Sciatic nerve (tissue), 2 donors: ENCODE results near the gene CCZ1B. TPM values are rescaled to one million over a fixed set of nuclear protein-coding genes. Genes with fewer than 3 reads are reported as not detected.
A peak's percentile ranks its signal among the peaks of the same experiment; 100 is the strongest.
"Not testable (repeated sequence)": the region's sequence is repeated elsewhere in the genome, so short reads cannot be mapped to it uniquely, and the experiment has no call there.

Experiments
- ATAC-seq: fragments of 200-7000 bp; cut with Tn5 transposase; one replicate; pipeline ENCODE4 v1.9.1; 2020; ENCODE audit warnings: mild to moderate bottlenecking, moderate library complexity
- DNase-seq: peaks from one replicate; pipeline ENCODE4 v3.0.0-alpha.2; 2020; ENCODE audit warnings: low spot score
- intact Hi-C: fragments of 100-400 bp; cut with DNase I; formaldehyde crosslinking; loops from one replicate; pipeline ENCODE4 v1.14.2; 2022
- total RNA-seq: library from RNA; stranded (reverse); fragmentation: NEBNext Ultra II Directional; extraction: Animal tissue kit (Norgen Biotek cat#: 25700); gene quantifications from one replicate; pipeline ENCODE4 v1.2.1, GENCODE V29; 2021
- donor health status: DM: no; HTN: no; CAD: no.
- donor health status: DM: no; HTN: no; CAD: no.

Gene CCZ1B
- 92.1 TPM for total RNA-seq

DNA sequence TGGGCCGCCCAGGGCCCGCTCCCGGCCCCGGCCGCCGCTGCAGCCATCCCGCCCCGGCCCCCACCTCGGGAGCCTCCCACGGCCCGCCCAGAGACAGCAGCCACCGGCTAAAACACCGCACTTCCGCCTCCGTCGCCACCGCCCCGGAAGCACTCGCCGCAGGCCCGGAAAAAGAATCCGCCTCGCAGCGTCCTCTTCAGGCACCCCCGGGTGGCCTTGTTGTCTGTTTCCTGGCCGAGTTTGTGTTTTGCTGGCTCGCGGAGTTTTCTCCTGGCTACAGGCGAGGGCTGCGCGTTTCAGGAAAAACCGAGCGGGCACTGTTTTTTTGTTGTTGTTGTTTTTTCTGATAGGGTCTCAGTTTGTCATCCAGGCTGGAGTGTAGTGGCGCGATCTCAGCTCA lies at the start of gene CCZ1B:
CCZ1B (minus strand) TSS at position 125 of the 400 bp plus-strand sequence; CDS start at position 47, 78 bp downstream.
- intact Hi-C loops = not testable (repeated sequence)
- DNase-seq = peak; percentile 89

DNA sequence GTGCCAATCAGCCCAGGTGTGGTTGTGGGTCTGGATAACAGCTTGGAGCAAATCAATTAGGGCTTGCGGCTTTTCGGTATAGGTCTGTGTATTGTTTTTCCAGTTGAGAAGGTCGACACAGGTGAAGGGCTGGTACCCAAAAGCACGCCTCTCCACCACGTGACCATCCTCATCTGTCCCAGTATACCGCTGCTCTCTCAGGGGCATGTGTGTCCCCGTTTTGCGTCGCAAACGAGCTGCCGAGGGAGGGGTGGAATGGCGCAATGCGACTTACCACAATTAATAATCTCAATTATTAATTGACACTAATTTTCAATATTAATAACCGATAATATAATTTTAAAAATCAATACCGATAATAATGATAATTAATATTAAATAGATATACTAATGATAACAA lies 48.9 kb upstream of the CCZ1B start:
- intact Hi-C loops, DNase-seq, ATAC-seq: not testable (repeated sequence)

More for the DNA sequence above, at the start of gene CCZ1B:
- peak; percentile 98 for ATAC-seq

DNA sequence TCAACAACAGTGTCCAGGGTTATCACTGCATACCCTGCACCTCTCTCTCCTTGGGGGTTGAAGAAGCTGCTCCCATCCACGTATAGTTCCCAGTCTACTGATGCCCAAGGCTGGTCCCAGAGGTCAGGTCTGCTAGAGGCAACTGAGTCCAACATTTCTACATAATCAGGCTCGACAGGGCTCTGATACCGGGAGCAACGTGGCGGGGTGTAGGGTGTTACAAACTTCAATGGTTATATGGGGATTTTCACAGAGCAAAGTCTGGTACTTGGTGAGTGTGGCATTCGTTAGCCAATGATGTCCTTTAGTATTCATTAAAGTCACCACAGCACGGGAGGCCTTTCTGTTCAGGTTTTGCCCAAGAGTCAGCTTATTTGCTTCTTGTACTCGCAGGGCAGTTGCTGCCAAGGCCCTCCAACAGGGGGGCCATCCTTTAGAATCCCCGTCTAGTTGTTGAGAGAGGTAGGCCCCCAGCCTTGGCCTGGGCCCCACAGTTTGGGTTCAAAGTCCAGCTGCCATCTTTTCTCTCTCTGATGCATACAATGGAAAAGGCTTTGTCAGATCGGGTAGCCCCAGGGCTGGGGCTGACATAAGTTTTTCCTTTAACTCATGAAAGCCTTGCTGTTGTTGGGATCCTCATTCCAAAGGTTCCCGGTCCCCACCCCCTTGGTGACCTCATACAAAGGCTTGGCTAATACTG lies 46.3 kb upstream of the CCZ1B start:
- intact Hi-C loops, DNase-seq, ATAC-seq: not testable (repeated sequence)

DNA sequence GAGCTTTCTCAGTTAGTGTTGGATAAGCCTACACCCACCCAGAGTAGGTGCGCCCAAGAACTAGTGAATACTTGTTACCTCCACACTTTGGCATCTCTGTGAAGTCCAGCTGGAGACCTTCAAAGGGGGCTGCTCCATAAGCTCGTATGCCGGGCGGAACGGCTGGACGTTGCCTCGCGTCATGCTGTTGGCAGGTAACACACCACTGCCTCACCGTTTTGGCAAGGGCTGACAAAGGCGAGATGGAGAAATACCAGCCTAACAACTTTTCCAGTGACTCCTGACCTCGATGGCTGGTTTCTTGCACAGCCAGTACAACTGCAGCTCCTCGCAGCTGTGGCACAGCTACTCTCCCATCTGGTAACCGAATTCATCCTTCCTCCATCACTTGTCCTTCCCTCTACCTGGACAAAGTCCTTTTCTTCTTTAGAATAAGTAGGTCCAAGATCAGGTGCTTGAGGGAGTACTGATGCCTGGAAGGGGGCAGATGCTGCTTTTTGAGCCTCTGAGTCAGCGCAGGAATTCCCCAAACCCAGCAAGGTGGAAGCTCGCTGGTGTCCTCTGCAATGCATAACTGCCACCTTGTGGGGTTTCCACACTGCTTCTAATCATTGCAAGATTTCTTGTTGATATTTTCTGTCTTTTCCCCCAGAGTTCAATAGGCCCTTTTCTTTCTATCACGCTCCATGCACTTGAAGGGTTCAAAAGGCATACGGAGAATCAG lies 45.5 kb upstream of the CCZ1B start:
- intact Hi-C loops, DNase-seq, ATAC-seq: not testable (repeated sequence)

DNA sequence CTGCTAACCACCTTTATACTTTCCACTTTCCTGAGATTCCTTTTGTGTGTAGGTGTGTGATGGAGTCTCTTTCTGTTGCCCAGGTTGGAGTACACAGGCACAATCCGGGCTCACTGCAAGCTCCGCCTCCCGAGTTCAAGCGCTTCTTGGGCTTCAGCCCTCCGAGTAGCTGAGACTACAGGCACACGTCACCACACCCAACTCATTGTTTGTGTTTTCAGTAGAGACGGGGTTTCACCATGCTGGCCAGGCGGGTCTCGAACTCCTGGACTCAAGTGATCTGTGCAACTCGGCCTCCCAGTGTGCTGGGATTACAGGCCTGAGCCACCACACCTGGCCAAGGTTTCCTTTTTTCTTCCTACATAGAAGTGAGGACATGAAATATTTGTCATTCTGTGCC lies 38.7 kb upstream of the CCZ1B start:
- not testable (repeated sequence) for ATAC-seq

DNA sequence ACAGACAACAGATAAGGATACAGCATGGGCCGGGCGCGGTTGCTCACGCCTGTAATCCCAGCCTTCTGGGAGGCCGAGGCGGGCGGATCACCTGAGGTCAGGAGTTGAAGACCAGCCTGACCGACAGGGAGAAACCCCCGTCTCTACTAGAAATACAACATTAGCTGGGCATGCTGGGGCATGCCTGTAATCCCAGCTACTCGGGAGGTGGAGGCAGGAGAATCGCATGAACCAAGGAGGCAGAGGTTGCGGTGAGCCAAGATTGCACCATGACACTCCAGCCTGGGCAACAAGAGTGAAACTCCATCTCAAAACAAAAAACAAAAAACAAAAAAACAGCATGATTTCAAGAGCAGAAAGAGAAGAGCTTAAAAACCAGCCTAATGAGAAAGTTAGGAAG lies 38.1 kb upstream of the CCZ1B start:
- DNase-seq, ATAC-seq, intact Hi-C loops: not testable (repeated sequence)

More for the DNA sequence above, 38.7 kb upstream of the CCZ1B start:
- DNase-seq, intact Hi-C loops: not testable (repeated sequence)

DNA sequence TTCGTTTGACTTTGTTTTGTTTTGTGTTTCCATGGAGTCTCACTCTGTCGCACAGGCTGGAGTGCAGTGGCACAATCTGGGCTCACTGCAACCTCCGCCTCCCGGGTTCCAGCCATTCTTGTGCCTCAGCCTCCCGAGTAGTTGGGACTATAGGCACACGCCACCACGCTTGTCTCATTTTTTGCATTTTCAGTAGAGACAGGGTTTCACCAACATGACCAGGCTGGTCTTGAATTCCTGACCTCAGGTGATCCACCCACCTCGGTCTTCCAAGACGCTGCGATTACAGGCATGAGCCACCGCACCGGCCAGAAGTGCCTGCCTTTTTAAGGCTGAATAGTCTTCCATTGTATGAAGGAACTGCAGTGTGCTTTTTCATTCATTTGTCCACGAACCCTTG lies 36.8 kb upstream of the CCZ1B start:
- DNase-seq, ATAC-seq, intact Hi-C loops: not testable (repeated sequence)

DNA sequence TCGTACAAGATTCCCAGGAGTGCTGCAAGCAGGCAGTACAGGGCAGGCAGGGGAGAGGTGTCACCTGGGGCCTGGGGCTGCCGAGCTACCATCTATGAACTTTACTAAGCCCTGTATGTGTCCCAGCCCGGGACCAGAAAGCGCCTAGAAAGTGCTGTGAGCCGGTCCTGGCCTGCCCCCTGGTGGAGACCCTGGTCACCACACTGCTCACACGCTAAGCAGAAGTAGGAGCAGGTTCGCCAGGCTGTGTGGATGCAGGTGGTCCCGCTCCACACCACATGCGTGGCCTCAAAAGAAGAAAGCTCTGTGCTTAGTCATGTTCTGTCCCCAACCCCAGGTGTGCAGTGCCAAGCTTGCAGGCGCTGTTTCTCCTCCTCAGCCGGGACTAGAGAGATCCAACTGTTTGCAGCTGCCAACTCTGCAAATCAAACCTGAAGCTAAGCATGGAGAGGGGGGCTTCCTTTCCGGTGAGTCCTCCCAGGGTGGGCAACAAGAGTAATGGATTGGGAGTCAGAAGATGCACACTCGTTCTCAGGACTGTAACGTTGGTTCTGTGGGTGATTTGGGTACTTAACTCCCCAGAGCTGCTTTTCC lies 31.7 kb upstream of the CCZ1B start:
- ATAC-seq, intact Hi-C loops: not testable (repeated sequence)
- peak; percentile 74 for DNase-seq

DNA sequence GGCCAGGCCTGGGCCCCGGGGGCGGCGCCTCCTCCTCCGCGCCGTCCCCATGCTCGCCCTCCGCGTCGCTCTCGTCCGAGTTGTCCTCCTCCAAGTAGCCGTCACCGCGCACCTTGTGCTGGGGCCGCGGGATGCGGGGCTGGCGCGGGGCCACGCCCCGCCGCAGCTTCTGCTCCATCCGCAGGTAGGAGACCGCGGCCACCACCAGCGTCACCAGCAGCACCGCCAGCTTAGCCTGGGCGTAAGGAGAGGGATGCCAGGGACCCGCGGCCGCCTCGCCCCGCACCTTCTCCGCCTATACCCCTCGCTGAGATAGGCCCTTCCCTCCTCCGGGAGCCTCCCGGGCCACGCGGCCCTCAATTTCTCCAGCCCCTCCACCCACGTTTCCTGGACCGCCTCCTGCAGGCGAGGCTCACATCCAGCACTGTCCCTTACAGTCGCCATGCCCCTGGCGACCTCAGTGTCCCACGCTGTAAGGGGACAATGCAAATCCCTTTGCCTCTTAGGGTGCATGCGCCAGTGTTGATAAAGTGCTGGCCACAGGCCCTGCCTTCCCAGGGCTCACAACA lies 29.6 kb upstream of the CCZ1B start:
- intact Hi-C loops, DNase-seq, ATAC-seq: not testable (repeated sequence)

DNA sequence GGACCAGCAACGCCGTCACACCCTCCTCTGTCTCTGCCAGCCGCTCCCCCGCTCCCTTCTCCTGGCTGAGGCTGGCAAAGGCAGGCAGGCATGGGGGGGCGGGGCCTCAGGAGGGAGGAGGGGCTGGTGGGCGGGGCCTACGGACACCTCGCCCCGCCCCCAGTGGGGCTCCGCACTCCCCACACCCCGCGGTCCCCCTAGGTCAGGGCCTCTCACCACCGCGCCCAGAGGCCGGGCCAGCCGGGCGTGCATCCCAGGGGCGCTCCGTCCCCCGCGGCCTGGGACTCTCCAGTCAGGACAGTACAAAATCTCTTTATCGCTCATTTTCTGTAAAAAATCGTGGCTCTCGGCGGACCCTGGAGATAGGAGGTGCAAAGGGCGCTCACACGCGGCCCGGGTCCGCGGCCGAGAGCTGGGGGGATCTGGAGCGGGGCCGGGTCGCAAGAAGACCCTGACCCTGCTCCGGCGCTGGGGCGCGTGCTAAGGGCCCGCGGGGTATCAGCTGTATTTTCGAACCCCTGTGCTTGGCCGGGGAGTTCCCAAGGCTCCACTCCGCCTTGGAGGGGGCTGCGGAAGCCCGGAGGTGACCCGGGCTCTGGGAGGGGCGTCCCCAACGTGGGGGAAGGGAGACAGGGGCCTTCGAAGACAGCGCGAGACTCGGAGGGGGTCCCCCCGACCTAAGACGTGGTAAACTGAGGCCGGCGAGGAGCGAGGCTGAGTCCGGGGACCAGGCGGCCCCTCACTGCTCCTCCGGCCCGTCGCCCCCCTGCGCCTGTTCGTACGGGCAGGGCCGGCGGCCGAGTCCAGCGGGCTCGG lies 28.9 kb upstream of the CCZ1B start:
- DNase-seq, intact Hi-C loops, ATAC-seq: not testable (repeated sequence)

DNA sequence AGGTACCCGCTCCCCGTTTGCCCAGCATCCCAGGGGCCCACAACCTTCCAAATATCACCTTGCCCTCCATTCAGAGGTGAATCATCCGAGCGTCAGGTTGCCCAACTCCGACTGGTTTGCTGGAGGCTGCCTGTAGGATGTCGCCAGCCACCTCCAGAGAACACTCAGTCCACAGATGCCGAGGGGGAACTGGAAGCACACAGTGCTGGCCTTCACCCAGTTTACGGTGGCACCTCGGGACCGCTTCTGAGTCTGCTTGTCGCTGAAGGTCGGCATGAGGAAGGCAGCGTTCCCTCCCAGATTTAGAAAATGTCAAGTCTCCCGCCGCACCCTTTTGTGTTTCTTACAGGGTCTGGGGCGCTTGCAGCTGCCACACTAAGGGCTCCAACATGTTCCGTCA lies 27.6 kb upstream of the CCZ1B start:
- ATAC-seq, DNase-seq, intact Hi-C loops: not testable (repeated sequence)

DNA sequence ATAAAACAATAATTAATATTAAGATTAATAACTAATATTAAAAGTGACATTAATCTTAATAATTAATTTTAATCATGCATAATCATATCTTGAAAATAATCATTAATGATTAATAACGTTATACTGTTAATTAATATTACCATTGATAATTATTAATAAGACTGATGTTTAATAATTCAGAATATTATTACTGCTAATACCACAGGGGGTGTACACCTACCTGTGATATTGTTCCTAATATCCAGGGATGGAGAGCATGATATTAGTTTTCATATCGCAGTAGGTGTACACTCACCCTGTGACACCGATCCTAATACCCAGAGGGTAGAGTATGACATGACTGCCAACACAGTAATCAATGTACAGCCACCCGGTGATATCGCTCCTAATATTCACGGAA lies 23.1 kb upstream of the CCZ1B start:
- ATAC-seq, DNase-seq, intact Hi-C loops: not testable (repeated sequence)

DNA sequence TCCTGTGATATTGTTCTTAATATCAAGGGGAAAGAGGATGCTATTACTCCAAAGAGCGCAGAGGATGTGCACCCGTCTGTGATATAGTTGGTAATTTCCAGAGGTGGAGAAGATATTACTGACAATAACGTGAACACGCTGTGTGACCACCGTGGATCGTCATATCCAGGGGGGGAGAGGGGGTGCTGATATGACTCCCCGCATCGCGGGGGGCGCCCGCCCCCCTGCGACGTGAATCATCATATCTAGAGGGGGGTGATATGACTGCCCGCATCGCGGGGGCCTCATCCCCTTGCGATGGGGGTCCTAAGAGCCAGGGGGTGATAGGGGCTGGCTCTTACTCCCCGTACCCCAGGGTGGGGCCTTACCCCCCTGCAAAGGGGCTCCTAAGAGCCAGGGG lies 21.7 kb upstream of the CCZ1B start:
- intact Hi-C loops, DNase-seq, ATAC-seq: not testable (repeated sequence)

DNA sequence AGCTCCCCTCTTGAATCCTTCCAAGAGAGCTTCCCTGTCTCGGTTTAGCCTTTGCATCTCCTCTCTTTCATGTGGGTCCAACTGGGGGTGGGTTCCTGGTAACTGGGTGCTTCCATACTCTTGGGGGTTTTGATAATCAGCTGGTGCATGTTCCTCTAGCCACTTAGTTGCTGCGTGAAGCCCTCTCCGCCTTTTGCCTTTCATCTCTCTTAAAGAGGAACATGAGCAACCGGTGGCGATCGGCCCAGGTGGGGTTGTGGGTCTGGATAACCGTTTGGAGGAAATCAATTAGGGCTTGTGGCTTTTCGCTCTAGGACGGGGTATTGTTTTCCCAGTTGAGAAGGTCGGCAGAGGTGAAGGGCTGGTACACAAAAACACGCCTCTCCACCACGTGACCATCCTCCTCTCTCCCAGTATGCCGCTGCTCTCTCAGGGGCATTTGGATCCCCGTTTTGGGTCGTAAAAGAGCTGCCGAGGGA lies 19.9 kb upstream of the CCZ1B start:
- ATAC-seq, intact Hi-C loops, DNase-seq: not testable (repeated sequence)

DNA sequence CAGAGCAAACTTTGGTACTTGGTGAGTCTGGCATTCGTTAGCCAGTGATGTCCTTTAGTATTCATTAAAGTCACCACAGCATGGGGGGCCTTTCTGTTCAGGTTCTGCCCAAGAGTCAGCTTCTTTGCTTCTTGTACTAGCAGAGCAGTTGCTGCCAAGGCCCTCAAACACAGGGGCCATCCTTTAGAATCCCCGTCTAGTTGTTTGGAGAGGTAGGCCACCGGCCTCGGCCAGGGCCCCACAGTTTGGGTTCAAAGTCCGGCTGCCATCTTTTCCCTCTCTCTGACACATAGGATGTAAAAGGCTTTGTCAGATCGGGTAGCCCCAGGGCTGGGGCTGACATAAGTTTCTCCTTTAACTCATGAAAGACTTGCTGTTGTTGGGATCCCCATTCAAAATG lies 17.6 kb upstream of the CCZ1B start:
- intact Hi-C loops, ATAC-seq, DNase-seq: not testable (repeated sequence)

DNA sequence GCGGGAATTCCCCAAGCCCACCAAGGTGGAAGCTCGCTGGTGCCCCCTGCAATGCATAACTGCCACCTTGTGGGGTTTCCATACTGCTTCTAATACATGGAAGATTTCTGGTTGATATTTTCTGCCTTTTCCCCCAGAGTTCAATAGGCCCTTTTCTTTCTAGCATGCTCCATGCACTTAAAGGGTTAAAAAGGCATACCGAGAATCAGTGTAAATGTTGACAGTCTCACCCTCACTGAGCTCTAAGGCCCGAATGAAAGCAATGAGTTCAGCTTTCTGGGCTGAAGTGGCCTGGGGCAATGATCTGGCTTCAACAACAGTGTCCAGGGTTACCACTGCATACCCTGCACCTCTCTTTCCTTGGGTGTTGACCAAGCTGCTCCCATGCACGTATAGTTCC lies 17.0 kb upstream of the CCZ1B start:
- DNase-seq, intact Hi-C loops, ATAC-seq: not testable (repeated sequence)

DNA sequence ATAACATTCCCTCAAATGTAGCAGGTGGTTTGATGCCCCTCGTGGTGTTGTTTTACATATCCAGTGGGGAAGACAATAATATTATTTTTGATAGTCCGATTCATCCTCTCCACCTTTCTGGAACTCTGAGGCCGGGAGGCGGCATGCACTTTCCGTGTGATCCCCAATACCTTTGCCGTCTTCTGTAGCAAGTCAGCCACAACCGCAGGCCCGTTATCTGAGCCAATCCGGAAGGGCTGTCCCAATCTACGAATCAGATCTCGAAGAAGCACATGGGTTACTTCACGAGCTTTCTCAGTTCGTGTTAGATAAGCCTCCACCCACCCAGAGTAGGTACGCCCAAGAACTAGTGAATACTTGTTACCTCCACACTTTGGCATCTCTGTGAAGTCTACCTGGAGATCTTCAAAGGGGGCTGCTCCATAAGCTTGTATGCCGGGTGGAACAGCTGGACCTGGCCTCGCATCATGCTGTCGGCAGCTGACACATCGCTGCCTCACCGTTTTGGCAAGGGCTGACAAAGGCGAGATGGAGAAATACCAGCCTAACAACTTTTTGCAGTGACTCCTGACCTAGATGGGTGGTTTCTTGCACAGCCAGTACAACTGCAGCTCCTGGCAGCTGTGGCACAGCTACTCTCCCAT lies 16.3 kb upstream of the CCZ1B start:
- DNase-seq, ATAC-seq, intact Hi-C loops: not testable (repeated sequence)

DNA sequence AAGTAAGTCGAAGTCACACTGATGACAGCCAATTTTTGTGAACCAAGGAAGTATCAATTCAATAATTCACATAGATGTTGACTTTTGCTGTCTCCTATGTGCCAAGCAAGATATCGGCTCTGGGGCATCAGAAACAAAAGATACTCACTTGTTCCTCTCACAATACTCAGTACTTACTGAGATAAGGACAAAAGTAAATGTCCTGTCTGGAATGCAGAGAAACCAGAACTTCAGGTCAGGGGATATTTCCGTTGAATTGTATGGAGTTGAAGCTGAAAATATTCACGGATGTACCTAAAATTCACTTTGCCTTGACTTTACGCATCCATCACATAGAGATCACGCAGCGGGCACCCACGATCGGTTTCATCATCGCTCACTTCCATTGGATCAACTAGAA lies 11.0 kb upstream of the CCZ1B start:
- intact Hi-C loops, ATAC-seq, DNase-seq: not testable (repeated sequence)
